Activated CD8-positive, alpha-beta memory T cell treated with anti-CD3 and anti-CD28 coated beads, Interleukin-2, amount 10 ng/mL, durations not matched to agents 7 days and 5 days (primary cell): ENCODE results near the gene BICRA. TPM values are rescaled to one million over a fixed set of nuclear protein-coding genes. Genes with fewer than 3 reads are reported as not detected.
"Not testable (repeated sequence)": the region's sequence is repeated elsewhere in the genome, so short reads cannot be mapped to it uniquely, and the experiment has no call there.

Experiments used
- ATAC-seq: fragments of 150-1000 bp; cut with Tn5 transposase; one replicate; pipeline ENCODE4 v1.10.0; 2021; ENCODE audit warnings: moderate library complexity
- CTCF ChIA-PET: fragments of 350-600 bp; sonication (Branson Sonifier 250); formaldehyde crosslinking; loops from one replicate; lab custom pipeline; 2021; ENCODE audit warnings: antibody characterized with exemption; lab: Charles Lee
- DNase-seq: peaks from one replicate; pipeline ENCODE4 v3.0.0-alpha.2; 2020
- H3K27ac Mint-ChIP-seq: one replicate; pipeline ENCODE4 v1.8.0; 2021; ENCODE audit warnings: mild to moderate bottlenecking, mixed read lengths
- H3K27me3 Mint-ChIP-seq: one replicate; pipeline ENCODE4 v1.8.0; 2021; ENCODE audit warnings: mixed read lengths
- H3K36me3 Mint-ChIP-seq: one replicate; pipeline ENCODE4 v1.8.0; 2021; ENCODE audit warnings: mild to moderate bottlenecking, mixed read lengths
- H3K4me1 Mint-ChIP-seq: one replicate; pipeline ENCODE4 v1.8.0; 2021; ENCODE audit warnings: mixed read lengths
- H3K4me3 Mint-ChIP-seq: one replicate; pipeline ENCODE4 v1.8.0; 2021; ENCODE audit warnings: mild to moderate bottlenecking, moderate library complexity, mixed read lengths
- H3K9me3 Mint-ChIP-seq: one replicate; pipeline ENCODE4 v1.8.0; 2022; ENCODE audit warnings: low read depth, mixed read lengths
- total RNA-seq, 2 experiments: library from RNA; stranded (reverse); gene quantifications; one replicate each; pipeline ENCODE4 v1.2.3, GENCODE V29; 2021

BICRA gene
- total RNA-seq, 2 experiments from 2014 or later: 16.6 to 20.7 TPM

DNA sequence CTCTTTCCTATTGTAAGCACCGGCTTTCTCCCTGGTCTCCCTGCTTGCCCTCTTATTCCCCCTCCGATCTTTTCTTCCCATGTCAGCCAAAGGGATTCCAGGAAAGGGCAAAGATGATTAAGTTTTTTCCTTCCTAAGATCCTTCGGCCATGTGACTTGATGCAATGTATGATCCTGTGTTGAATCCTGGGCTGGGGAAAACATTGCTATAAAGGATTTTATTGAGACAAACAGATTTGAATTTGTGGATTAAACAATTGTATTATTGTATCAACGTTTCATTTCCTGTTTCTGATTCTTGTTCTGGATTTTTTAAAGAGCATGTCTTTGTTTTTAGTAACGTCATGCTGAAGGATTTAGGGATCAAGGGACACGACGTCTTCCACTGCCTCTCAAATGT lies 19.1 kb upstream of the BICRA start:
- ATAC-seq: no peak
- Mint-ChIP-seq H3K4me1 (peaks cover 2% of the 10 kb centered on the region), H3K36me3 (peaks cover 2% of the 10 kb centered on the region), H3K9me3 (peaks cover 7% of the 10 kb centered on the region), H3K27me3 (peaks cover 9% of the 10 kb centered on the region), H3K27ac (no peak overlapping the region), H3K4me3 (no peak overlapping the region)
- DNase-seq: no peak
- CTCF ChIA-PET: no interaction called here

DNA sequence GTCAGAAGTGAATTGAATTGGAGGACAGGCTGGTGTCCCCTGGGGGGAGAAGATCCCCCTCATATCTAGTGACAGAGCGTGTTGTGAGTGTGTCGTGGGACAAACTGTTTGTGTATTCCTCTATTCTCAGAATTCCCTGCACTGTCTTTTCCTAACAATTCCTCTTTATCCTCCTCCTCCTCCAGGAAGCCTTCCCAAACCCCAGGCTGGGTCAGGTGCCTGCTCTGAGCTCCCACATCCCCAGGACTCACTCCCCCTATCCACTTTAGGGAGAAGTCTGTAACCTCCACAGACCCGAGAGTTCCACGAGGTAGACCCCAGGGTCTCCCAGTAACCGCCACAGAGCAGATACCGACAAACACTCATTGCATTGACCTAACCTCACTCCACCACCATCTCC lies 15.1 kb upstream of the BICRA start:
- Mint-ChIP-seq H3K9me3 (no peaks in the 10 kb centered on the region), H3K27ac (no peak overlapping the region), H3K27me3 (peaks cover 9% of the 10 kb centered on the region), H3K36me3 (peaks cover 1% of the 10 kb centered on the region), H3K4me3 (no peak overlapping the region), H3K4me1 (peaks cover 21% of the 10 kb centered on the region)
- CTCF ChIA-PET: interaction anchor here (0.6 kb wide), 1 partner anchor 121 kb away, joined by 3 read pairs; no protein-coding TSS in a partner anchor
- DNase-seq: no peak
- no peak for ATAC-seq

DNA sequence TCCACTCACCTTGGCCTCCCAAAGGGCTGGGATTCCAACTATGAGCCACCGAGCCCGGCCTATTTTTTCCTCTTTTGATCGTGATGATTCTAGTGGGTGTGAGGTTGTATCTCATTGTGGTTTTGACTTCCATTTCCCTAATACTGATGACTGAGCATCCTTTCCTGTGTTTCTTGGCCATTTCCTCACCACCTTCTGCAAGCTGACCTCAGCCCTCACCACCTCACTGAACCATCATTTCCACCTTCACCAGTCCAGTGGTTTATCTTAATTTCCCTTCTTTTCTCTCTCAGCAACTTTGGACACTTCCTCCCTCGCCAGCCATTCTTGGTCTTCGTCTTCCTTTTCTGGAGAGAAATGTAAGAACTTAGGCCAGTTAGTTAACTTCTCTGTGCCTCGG lies 13.0 kb upstream of the BICRA start:
- H3K27ac Mint-ChIP-seq: peak overlapping the region; percentile 68
- ATAC-seq (no peak), DNase-seq (no peak)
- H3K4me3 Mint-ChIP-seq: peak overlapping the region; percentile 2
- H3K27me3 Mint-ChIP-seq: peaks cover 6% of the 10 kb centered on the region
- peaks cover 1% of the 10 kb centered on the region for H3K36me3 Mint-ChIP-seq
- peaks cover 35% of the 10 kb centered on the region for H3K4me1 Mint-ChIP-seq
- CTCF ChIA-PET: interaction anchor here (1.5 kb wide), 1 partner anchor 80 kb away, joined by 4 read pairs; no protein-coding TSS in a partner anchor
- no peaks in the 10 kb centered on the region for H3K9me3 Mint-ChIP-seq

- Mint-ChIP-seq H3K27ac (no peak overlapping the region), H3K4me1 (peaks cover 42% of the 10 kb centered on the region), H3K4me3 (peak overlapping the region; percentile 78), H3K27me3 (peaks cover 4% of the 10 kb centered on the region), H3K9me3 (no peaks in the 10 kb centered on the region), H3K36me3 (peaks cover 1% of the 10 kb centered on the region)
- no peak for ATAC-seq
- no peak for DNase-seq
- CTCF ChIA-PET: interaction anchor here (0.7 to 2.4 kb wide), 6 partner anchors 9 to 1684 kb away, joined by 3 to 10 read pairs (median 5); partner anchors contain the start of gene BICRA
Measured at GRCh38 chr19:47598407-47599349, 10.3 kb upstream of the BICRA start.

- not testable (repeated sequence) for DNase-seq, ATAC-seq, H3K9me3 Mint-ChIP-seq, H3K36me3 Mint-ChIP-seq, H3K27me3 Mint-ChIP-seq
- H3K4me3 Mint-ChIP-seq: peak overlapping the region; percentile 78
- peak overlapping the region; percentile 91 for H3K27ac Mint-ChIP-seq
- CTCF ChIA-PET: interaction anchor here (1.2 to 2.5 kb wide), 8 partner anchors 8 to 165 kb away, joined by 3 to 20 read pairs (median 6); partner anchors contain the start of genes BICRA and NAPA
- peaks cover 46% of the 10 kb centered on the region for H3K4me1 Mint-ChIP-seq
Measured at GRCh38 chr19:47599671-47600245, 9.2 kb upstream of the BICRA start.

GRCh38 chr19:47600246-47601179 lies 8.4 kb upstream of the BICRA start:
- DNase-seq (peak; percentile 100), ATAC-seq (peak; percentile 95)
- Mint-ChIP-seq H3K27me3 (peaks cover 4% of the 10 kb centered on the region), H3K4me1 (peaks cover 46% of the 10 kb centered on the region), H3K9me3 (no peaks in the 10 kb centered on the region), H3K27ac (peak overlapping the region; percentile 91), H3K36me3 (peaks cover 1% of the 10 kb centered on the region), H3K4me3 (peak overlapping the region; percentile 78)
- CTCF ChIA-PET: interaction anchor here (0.7 to 2.5 kb wide), 9 partner anchors 10 to 252 kb away, joined by 3 to 20 read pairs (median 4); partner anchors contain the start of genes KPTN and NAPA

- Mint-ChIP-seq H3K4me3 (peak overlapping the region; percentile 78), H3K4me1 (peaks cover 38% of the 10 kb centered on the region), H3K9me3 (no peaks in the 10 kb centered on the region), H3K27ac (peak overlapping the region; percentile 89), H3K36me3 (no peaks in the 10 kb centered on the region), H3K27me3 (peaks cover 4% of the 10 kb centered on the region)
- DNase-seq (no peak), ATAC-seq (no peak)
- CTCF ChIA-PET: interaction anchor here (0.7 to 2.5 kb wide), 9 partner anchors 9 to 253 kb away, joined by 3 to 20 read pairs (median 4); partner anchors contain the start of genes KPTN and NAPA
Measured at GRCh38 chr19:47601180-47601904, 7.6 kb upstream of the BICRA start.

DNA sequence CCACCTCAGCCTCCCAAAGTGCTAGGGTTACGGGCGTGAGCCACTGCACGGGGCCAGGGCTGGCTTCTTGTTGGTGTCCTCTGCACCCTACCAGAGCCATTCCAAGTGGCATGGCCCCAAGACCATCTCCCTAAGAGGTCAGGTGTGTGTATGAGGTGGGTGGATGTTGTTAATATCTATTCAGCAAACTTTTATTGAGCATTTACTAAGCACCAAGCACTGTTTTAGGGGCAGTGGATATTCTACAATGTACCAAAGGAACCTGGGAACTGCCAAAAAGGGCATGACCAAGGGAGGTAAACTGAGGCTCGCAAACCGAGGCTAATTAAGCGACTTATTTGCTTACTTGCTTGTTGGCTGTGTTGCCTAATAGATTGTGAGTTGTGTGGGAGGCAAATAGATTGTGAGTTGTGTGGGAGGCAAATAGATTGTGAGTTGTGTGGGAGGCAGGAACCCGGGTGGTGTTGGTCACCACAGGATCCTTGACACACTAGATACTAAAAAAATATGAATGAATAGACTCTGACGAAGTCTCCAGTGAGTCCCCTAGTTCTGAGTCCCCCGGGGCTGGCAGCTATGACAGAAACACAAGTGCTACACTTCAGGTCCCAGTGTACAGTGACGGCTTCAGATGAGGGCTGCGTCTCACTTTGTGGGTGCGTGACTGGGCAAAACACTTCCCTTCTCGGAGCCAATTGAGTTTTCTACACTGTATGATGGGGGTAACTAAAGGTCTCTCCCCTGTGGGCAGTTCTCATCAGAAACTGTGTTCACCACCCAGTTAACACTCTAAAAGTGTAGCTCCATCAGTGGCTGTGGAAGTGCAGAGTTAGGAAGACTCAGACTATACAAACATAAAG lies 5.0 kb upstream of the BICRA start:
- peaks cover 8% of the 10 kb centered on the region for H3K36me3 Mint-ChIP-seq
- no peak overlapping the region for H3K27ac Mint-ChIP-seq
- CTCF ChIA-PET: no interaction called here
- peaks cover 4% of the 10 kb centered on the region for H3K27me3 Mint-ChIP-seq
- peaks cover 35% of the 10 kb centered on the region for H3K4me1 Mint-ChIP-seq
- DNase-seq (no peak), ATAC-seq (no peak)
- H3K4me3 Mint-ChIP-seq: no peak overlapping the region
- H3K9me3 Mint-ChIP-seq: no peaks in the 10 kb centered on the region

GRCh38 chr19:47607564-47608073 lies 1.3 kb upstream of the BICRA start:
- Mint-ChIP-seq H3K4me3 (peak overlapping the region; percentile 83), H3K4me1 (peaks cover 30% of the 10 kb centered on the region)
- no peak for DNase-seq

DNA sequence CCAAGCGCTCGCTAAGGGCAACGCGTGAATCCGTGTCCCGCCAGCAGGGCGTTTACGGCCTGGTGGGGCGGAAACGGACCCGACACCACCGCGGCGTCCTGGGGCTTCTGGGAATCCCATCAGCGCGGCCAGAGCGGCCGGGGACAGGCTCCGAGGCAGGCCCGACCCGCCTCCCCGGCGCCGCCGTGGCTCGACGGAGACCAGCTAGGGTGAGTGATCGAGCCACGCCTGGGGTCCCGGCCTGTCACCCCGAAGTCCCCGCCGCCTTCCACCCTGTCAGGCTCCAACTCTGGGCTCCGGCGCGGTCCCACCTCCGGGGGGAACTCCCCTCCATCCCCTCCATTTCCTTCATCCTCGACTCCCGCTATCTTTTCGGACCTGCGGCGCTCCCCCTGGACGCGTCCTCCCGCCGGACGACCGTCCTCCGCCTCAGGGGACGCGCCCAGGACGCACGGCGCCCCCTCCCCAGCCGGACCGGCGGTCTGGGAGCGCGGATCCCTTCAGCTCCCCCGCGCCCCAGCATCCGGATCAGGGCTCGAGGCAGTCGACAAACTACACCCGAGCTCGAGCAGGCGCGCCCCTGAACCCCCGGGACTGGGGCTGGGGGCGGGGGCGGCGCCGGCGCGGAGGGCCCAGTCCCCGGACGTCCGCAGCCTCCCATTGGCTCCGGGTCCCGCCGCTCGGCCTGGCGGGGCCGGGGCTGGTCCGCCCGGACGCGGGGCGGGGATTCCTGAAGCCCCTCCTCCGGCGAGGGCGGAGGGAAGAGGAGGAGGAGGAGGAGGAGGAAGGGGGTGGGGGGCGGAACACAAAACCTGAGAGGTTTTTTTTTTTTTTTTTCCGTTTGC lies 638 bp upstream of the BICRA start:
- Mint-ChIP-seq H3K36me3 (peaks cover 9% of the 10 kb centered on the region), H3K4me3 (peak overlapping the region; percentile 83), H3K27me3 (no peaks in the 10 kb centered on the region), H3K9me3 (no peaks in the 10 kb centered on the region), H3K4me1 (peaks cover 30% of the 10 kb centered on the region), H3K27ac (peak overlapping the region; percentile 87)
- ATAC-seq (peak; percentile 92), DNase-seq (peak; percentile 96)
- CTCF ChIA-PET: interaction anchor here (0.6 to 2.0 kb wide), 5 partner anchors 10 to 860 kb away, joined by 3 to 9 read pairs (median 6); partner anchors contain the start of gene KPTN

More at GRCh38 chr19:47607564-47608073, 1.3 kb upstream of the BICRA start:
- no peak for ATAC-seq
- CTCF ChIA-PET: interaction anchor here (1.0 to 2.0 kb wide), 4 partner anchors 9 to 482 kb away, joined by 3 to 9 read pairs (median 6); partner anchors contain the start of gene KPTN
- peak overlapping the region; percentile 87 for H3K27ac Mint-ChIP-seq
- H3K27me3 Mint-ChIP-seq: peaks cover 3% of the 10 kb centered on the region
- H3K9me3 Mint-ChIP-seq: no peaks in the 10 kb centered on the region
- peaks cover 9% of the 10 kb centered on the region for H3K36me3 Mint-ChIP-seq
